Prostate gland (tissue), 2 donors: ENCODE results near the gene POLR1B.

Experiments
- POLR2AphosphoS5 ChIP-seq: sonication (generic); formaldehyde crosslinking; IDR thresholded peaks from one replicate; pipeline ENCODE4 v1.6.1; 2017; ENCODE audit warnings: antibody characterized with exemption
- TF ChIP-seq, protein P1 (sequence below), 4 experiments: fragments of 200-600 bp in 2 of 4; fragments of 450-650 bp in 2 of 4; sonication (generic) in 2 of 4; IDR thresholded peaks; 1 replicate in 3 of 4; 2 replicates in 1 of 4; pipeline ENCODE4 v1.5.1; 2016 to 2019; ENCODE audit warnings: antibody characterized with exemption in 4 of 4, mild to moderate bottlenecking in 2 of 4, moderate library complexity in 2 of 4

DNA sequence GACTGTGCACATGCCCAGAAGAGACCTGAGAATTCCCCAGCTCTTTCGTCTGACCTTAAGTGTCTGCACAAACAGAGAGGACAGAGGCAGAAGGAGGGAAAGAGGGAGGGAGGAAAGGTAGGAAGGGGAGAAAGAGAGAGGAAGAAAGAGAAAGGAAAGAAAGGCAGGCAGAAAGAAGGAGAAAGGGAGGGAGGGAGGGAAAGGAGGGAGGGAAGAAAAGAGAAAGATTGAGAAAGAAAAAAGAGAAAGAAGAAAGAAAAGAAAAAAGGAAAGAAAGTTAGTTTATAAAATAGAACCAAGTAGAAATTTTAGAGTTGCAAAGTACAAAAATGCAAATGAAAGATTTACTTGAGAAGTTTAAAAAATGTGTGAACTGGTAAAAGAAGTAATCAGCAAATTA is 7.4 kb upstream of the POLR1B start:
- TF ChIP-seq, protein P1, sequence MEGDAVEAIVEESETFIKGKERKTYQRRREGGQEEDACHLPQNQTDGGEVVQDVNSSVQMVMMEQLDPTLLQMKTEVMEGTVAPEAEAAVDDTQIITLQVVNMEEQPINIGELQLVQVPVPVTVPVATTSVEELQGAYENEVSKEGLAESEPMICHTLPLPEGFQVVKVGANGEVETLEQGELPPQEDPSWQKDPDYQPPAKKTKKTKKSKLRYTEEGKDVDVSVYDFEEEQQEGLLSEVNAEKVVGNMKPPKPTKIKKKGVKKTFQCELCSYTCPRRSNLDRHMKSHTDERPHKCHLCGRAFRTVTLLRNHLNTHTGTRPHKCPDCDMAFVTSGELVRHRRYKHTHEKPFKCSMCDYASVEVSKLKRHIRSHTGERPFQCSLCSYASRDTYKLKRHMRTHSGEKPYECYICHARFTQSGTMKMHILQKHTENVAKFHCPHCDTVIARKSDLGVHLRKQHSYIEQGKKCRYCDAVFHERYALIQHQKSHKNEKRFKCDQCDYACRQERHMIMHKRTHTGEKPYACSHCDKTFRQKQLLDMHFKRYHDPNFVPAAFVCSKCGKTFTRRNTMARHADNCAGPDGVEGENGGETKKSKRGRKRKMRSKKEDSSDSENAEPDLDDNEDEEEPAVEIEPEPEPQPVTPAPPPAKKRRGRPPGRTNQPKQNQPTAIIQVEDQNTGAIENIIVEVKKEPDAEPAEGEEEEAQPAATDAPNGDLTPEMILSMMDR (IDR thresholded peaks at IDR 0.05) = no peak
- no peak for TF ChIP-seq POLR2AphosphoS5
